CD4-positive, alpha-beta T cell treated with Interleukin-17A for 1 hour (primary cell): ENCODE results near the gene CD302.
"Not testable (repeated sequence)": the region's sequence is repeated elsewhere in the genome, so short reads cannot be mapped to it uniquely, and the experiment has no call there.

Source experiments
- DNase-seq: peaks from one replicate; pipeline ENCODE4 v3.0.0-alpha.2; 2020

The CD302 gene

GRCh38 chr2:159792599-159792998 is 5.4 kb downstream of the CD302 start:
- no peak for DNase-seq

DNA sequence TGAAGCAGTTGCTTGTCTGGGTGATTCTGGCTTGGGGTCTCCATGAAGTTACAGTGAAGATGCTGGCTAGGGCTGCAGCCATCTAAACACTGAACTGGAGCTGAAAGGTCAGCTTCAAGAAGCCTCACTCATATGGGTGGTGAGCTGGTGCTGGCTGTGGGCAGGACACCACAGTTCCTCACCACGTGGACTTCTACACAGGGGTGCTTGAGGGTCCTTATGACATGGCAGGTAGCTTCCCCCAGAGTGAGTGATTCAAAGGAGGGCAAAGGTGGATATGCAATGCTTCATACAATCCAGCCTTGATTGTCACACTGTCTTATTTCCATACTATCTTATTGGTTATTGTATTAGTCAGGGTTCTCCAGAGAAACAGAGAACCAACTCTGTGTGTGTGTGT is 6.0 kb downstream of the CD302 start:
- DNase-seq, result no peak

DNA sequence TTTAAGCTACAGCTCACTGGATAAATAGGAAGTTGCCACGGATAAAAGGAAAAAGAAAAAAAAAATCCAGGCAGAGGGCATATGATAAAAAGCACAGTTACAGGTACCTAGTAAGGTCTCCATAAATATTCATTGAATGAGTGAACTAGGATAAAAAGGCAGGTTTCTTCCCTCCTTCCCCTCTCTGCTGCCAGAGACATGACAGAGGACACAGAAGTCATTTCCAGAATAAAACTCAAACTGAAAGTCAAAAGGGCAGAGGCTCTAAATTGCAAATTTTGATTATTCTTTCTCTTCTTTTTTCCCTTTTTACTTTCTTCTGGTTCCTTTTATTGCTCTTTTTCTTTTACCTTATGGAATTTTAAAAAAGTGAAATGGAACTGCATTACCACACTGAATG is 7.7 kb downstream of the CD302 start:
- DNase-seq, result no peak

GRCh38 chr2:159788253-159788652 is 9.8 kb downstream of the CD302 start:
- DNase-seq, result no peak

GRCh38 chr2:159787647-159788046 is 10.4 kb downstream of the CD302 start:
- not testable (repeated sequence) for DNase-seq

DNA sequence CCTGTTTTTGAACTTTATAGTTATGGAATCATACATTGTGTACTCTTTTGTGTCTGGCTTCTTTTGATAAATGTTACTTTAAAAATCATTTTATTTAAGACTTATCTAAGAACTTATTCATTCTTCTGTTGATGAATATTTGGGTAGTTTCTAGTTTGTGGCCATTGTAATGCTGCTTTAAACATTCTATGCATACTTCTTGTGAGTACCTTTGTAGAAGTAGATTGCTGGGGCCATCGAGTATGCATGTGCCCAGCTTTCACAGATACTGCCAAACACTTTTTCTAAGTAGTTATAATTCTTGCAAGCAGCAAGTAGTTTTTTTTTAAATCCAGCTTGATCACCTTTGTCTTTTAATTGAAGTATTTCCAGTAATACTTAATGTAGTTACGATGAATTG is 11.1 kb downstream of the CD302 start:
- DNase-seq, result no peak

GRCh38 chr2:159785195-159785594 is 12.8 kb downstream of the CD302 start:
- DNase-seq, result no peak

GRCh38 chr2:159784744-159785143 is 13.3 kb downstream of the CD302 start:
- not testable (repeated sequence) for DNase-seq

DNA sequence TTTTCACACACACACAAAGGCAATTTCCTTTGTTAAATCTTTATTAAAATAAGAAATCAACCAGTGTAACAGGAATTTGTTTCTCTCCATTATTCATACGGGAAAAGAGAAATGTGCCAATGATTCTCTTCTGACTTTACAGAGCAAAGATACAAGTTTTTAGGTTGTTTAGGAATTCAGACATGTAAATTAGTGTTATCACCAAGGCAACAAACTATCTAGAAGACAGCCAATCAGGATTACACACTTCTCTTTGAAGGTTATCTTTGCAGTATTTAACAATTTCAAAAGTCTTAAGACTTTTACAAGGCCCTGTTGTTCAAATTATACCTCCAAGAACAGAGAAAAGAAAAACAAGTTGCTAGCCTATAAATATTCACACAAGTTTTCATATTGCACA is 14.5 kb downstream of the CD302 start:
- DNase-seq, result no peak

- no peak for DNase-seq
Measured at GRCh38 chr2:159776321-159776720, 21.7 kb downstream of the CD302 start.

DNA sequence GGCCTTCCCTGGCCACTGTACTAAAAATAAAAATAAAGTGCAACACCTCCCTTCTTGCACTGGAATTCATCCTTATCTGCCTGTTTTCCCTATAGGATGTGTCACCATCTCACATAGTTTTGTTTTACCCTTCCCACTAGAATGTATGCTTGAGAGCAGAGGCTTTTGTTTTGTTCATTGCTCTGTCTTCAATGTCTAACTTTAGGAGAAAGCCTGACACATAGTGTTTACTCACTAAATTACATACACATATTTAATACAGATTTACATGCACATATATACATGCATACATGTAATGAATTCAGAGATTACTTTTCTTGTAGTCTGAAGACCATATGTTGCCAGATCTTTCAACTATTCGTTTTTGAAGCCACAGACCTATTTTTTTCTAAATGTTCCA is 23.0 kb downstream of the CD302 start:
- no peak for DNase-seq

GRCh38 chr2:159774370-159774990 is 23.5 kb downstream of the CD302 start:
- no peak for DNase-seq

DNA sequence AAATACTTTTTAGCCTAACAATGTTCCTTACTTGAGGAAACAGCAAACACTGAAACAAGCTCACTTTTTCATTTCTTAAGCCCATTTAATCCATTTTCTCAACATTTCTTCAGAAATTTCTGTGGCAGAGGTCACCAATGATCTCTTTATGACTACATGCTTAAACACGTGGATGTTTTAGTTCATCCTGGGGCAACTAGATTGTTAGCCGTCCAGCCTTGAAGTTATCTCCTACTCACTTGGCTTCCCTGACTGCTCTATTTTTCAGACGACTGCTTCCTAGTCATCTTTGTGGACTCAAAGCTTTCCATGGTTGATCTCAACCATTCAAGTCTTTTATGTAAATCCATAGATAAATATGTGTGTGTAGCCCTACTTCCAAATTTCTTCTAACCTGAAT is 24.1 kb downstream of the CD302 start:
- DNase-seq, result no peak

DNA sequence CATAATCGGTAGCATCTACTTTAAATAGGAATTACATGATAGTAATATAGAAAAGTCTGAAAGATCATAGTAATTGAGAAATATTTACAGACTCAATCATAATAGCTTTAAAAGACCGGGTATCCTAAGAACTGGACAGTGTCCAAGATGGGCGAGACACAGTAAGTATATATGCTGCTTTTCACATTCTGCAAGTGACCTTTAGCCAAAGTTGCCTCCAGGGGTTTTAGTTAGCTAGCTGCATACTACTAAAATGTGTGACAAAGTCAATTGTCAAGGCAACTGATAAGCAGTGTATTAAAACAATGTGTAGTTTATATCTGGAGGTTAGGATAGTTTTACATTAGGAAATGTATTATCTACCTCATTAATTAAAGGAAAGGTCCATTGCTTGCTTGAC is 24.6 kb downstream of the CD302 start:
- DNase-seq, result no peak

- no peak for DNase-seq
Measured at GRCh38 chr2:159769147-159769546, 28.9 kb downstream of the CD302 start.

DNA sequence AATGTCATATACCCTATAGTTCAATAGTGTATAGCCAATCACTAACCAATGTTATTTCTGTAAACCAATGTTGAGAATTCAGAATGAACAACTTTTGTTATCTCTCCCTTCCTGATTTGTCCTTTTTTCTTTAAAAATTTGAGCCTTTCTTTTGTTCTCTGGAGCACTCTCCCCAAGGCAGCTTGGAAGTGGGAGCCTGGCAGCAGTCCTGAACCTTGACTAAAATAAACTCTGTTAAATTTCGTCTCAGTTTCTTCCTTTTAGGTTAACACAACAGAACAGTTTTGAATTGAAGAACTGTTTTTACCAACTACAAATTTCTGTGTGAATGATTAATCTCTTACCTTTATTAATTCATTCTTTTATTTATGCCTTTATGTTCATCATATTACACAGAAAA is 35.9 kb downstream of the CD302 start:
- DNase-seq, result no peak

DNA sequence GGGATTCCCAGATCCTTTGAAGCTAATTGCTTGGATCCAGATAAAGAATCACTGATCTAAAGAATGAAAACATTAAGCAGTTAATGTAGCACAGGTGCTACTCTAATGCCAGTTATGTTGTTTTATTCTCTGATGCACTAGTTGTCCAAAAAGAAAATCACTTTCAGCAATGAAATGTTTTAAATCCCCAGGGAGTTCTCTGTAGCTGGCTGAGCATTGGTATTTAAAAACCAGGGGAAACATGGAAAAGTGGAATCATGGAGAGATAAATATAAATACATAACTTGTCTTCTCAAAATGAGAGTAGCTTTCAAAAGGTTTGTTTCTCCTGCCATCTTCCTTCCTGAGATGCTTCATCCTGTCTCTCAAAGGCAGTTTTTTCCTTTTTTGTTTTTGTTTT is 37.7 kb downstream of the CD302 start:
- no peak for DNase-seq

DNA sequence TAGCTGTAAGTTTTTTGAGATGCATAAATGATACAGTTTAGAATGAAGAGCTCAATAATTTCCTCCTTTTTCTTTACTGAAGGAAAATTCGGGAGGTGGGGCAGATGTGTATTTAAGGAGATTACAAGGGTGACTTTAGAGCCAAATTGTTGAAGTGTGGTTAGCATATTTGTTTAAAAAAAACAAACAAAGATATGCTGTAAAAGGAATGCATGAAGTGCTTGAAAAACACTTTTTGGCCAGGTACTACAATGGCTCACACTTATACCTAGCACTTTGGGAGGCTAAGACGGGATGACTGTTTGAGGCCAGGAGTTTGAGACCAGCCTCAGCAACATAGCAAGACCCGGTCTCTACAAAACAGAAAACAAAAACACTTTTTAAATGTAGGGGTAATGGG is 38.4 kb downstream of the CD302 start:
- DNase-seq, result no peak

DNA sequence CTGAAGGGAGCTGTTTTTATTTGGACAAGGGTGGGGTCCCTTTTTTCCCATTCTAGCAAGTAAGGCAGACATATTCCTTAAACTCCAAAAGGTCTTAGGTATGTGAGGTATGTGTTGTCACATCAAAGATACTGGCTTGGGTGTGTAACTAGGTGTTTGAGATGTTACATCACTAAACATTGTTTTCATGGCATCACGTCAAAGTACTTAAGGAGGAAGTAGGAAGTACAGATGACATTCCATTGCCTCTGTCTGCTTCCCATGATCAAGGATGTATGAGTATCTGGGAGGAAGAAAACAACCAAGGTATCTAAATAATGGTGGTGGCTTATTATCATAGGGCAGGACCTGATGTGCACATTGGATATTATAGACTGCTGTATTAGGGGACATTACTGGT is 39.3 kb downstream of the CD302 start:
- DNase-seq, result no peak

DNA sequence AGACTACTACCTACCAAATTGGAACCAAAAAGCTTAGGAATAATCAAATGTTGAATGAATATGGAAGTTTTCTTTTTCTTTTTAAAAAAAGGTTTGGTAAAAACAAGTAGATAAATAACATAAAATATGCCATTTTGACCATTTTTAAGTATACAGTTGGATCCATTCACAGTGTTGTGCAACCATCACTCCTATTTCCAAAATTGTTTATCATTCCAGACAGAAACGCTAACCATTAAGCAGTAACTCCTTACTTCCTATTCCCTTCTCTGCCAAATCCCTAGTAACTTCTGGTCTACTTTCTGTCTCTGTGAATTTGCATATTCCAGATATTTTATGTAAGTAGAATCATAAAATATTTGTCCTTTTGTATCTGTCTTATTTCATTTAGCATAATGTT is 39.8 kb downstream of the CD302 start:
- DNase-seq, result no peak

- DNase-seq, result no peak
Measured at GRCh38 chr2:159755788-159756187, 42.2 kb downstream of the CD302 start.

DNA sequence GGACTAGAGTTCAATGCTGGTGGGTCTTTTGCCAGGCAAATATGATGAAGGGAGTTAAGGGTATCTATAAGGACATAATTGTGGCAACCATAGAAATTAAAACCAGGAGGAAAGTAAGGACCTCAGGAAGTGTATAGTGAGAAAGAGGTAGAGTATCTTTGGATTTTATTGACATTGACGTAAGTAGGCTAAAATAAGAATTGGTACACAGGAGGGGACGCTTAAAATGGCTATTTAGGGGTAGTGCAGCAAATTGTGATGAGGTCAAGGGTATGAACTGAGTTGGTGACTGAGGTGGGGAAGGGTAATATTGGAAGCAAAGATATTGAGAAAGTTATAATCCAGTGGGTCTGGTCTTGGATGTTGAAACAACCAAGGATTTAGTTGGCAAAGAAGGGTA is 43.0 kb downstream of the CD302 start:
- no peak for DNase-seq

GRCh38 chr2:159753797-159754196 is 44.2 kb downstream of the CD302 start:
- no peak for DNase-seq

GRCh38 chr2:159750873-159751272 is 47.1 kb downstream of the CD302 start:
- no peak for DNase-seq

- no peak for DNase-seq
Measured at GRCh38 chr2:159748089-159748488, 49.9 kb downstream of the CD302 start.

DNA sequence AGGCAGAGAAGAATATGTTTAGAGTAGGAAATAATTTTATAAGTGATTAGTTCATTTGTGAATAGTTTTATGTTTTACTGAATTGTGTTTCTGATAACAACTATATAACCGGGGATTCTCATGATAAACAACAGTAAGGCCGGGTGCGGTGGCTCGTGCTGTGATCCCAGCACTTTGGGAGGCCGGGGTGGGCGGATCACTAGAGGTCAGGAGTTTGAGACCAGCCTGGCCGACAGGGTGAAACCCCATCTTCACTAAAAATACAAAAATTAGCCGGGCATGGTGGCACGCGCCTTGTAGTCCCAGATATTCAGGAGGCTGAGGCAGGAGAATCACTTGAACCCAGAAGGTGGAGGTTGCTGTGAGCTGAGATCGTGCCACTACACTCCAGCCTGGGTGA is 52.8 kb downstream of the CD302 start:
- not testable (repeated sequence) for DNase-seq
